ENCODE results near the gene ARHGEF12.

- no peak for TF ChIP-seq SUZ12 (IDR thresholded peaks at IDR 0.05)
- no peak for TF ChIP-seq SP1 (IDR thresholded peaks at IDR 0.05)
These were observed 105.8 kb downstream of the ARHGEF12 start for GRCh38 chr11:120442031-120442430.
